GM23338 (cell line): ENCODE results near the gene SNU13. TPM values are rescaled to one million over a fixed set of nuclear protein-coding genes. Genes with fewer than 3 reads are reported as not detected.

Source experiments
- ATAC-seq: fragments of 200-7000 bp; cut with Tn5 transposase; 3 replicates; pipeline ENCODE4 v1.9.1; 2020
- DNase-seq: peaks from one replicate; pipeline ENCODE4 v3.0.0-alpha.2; 2015; ENCODE audit warnings: low spot score
- H2AFZ ChIP-seq: fragments of 200-600 bp; sonication (generic); 2 replicates; pipeline ENCODE4 v1.8.0; 2016; ENCODE audit warnings: antibody characterized with exemption, mild to moderate bottlenecking, moderate library complexity
- H3F3A ChIP-seq: fragments of 200-600 bp; sonication (generic); replicated peaks from 2 replicates; pipeline ENCODE4 v1.8.0; 2017; ENCODE audit warnings: antibody characterized with exemption, mixed run types, low read depth
- H3K27ac ChIP-seq: fragments of 200-600 bp; sonication (generic); 2 replicates; pipeline ENCODE4 v1.6.1; 2016; ENCODE audit warnings: low read depth
- H3K27me3 ChIP-seq: fragments of 200-600 bp; sonication (generic); 2 replicates; pipeline ENCODE4 v1.8.0; 2016; ENCODE audit warnings: mild to moderate bottlenecking, mixed run types, moderate library complexity; ENCODE audit not compliant: insufficient read depth
- H3K36me3 ChIP-seq: fragments of 200-600 bp; sonication (generic); 2 replicates; pipeline ENCODE4 v1.8.0; 2016; ENCODE audit warnings: mild to moderate bottlenecking; ENCODE audit not compliant: insufficient read depth
- H3K4me1 ChIP-seq: fragments of 200-600 bp; sonication (generic); 2 replicates; pipeline ENCODE4 v1.8.0; 2016; ENCODE audit warnings: mild to moderate bottlenecking, moderate library complexity; ENCODE audit not compliant: insufficient read depth
- H3K4me2 ChIP-seq: fragments of 200-600 bp; sonication (generic); 2 replicates; pipeline ENCODE4 v1.7.1; 2017; ENCODE audit warnings: mixed run types
- H3K4me3 ChIP-seq: fragments of 200-600 bp; sonication (generic); 2 replicates; pipeline ENCODE4 v1.6.1; 2016; ENCODE audit warnings: mixed run types
- H3K79me2 ChIP-seq: fragments of 200-600 bp; sonication (generic); replicated peaks from 2 replicates; pipeline ENCODE4 v1.8.0; 2017; ENCODE audit warnings: mild to moderate bottlenecking; ENCODE audit not compliant: insufficient read depth
- H3K9me2 ChIP-seq: fragments of 200-600 bp; sonication (generic); 2 replicates; pipeline ENCODE4 v1.8.0; 2017; ENCODE audit not compliant: insufficient read depth
- H4K20me1 ChIP-seq: fragments of 200-600 bp; sonication (generic); replicated peaks from 2 replicates; pipeline ENCODE4 v1.8.0; 2017; ENCODE audit warnings: mild to moderate bottlenecking; ENCODE audit not compliant: insufficient read depth
- H3K27ac Mint-ChIP-seq: 2 replicates; pipeline ENCODE4 v1.8.0; 2020; ENCODE audit warnings: inconsistent platforms, mild to moderate bottlenecking, moderate library complexity, mixed read lengths
- H3K27me3 Mint-ChIP-seq: 3 replicates; pipeline ENCODE4 v1.8.0; 2022; ENCODE audit warnings: low read depth, mild to moderate bottlenecking, moderate library complexity, mixed read lengths, inconsistent platforms; ENCODE audit not compliant: insufficient read depth, poor library complexity
- H3K36me3 Mint-ChIP-seq: 3 replicates; pipeline ENCODE4 v1.8.0; 2021; ENCODE audit warnings: low read depth, mild to moderate bottlenecking, inconsistent platforms, moderate library complexity, mixed read lengths
- H3K4me1 Mint-ChIP-seq: 3 replicates; pipeline ENCODE4 v1.8.0; 2020; ENCODE audit warnings: mild to moderate bottlenecking, inconsistent platforms, mixed read lengths
- H3K4me3 Mint-ChIP-seq: 3 replicates; pipeline ENCODE4 v1.8.0; 2021; ENCODE audit warnings: moderate library complexity, mild to moderate bottlenecking, inconsistent platforms, mixed read lengths
- H3K9me3 Mint-ChIP-seq: 3 replicates; pipeline ENCODE4 v1.8.0; 2020; ENCODE audit warnings: moderate library complexity, mild to moderate bottlenecking, inconsistent platforms, mixed read lengths
- CREB1 ChIP-seq: fragments of 250-450 bp; sonication (Bioruptor Pico); IDR thresholded peaks from 2 replicates; pipeline ENCODE4 v1.5.0; 2020; ENCODE audit warnings: low read depth, mild to moderate bottlenecking, moderate library complexity
- ETS1 ChIP-seq: IDR thresholded peaks from 2 replicates; pipeline ENCODE4 v1.6.1; 2016; ENCODE audit warnings: antibody characterized with exemption
- JUNB ChIP-seq: IDR thresholded peaks from one replicate; pipeline ENCODE4 v1.6.1; 2016; ENCODE audit warnings: antibody characterized with exemption; ENCODE audit not compliant: unreplicated experiment
- NANOG ChIP-seq: IDR thresholded peaks from 2 replicates; pipeline ENCODE4 v1.6.1; 2016; ENCODE audit warnings: antibody characterized with exemption, borderline replicate concordance
- POLR2AphosphoS5 ChIP-seq: IDR thresholded peaks from 2 replicates; pipeline ENCODE4 v1.6.1; 2016; ENCODE audit warnings: antibody characterized with exemption, low read depth
- ZNF331 ChIP-seq: fragments of 250-450 bp; sonication (Bioruptor Pico); IDR thresholded peaks from 2 replicates; pipeline ENCODE4 v1.5.0; 2020; ENCODE audit warnings: low read depth, mild to moderate bottlenecking, moderate library complexity
- ZNF462 ChIP-seq: fragments of 250-450 bp; sonication (Bioruptor Pico); IDR thresholded peaks from 2 replicates; pipeline ENCODE4 v1.5.0; 2020; ENCODE audit warnings: mild to moderate bottlenecking, moderate library complexity
- polyA plus RNA-seq: library from polyadenylated mRNA; unstranded; fragments of >200 nt; fragmentation: Nextera tagmentation; extraction: Ambion mirVana; gene quantifications from 2 replicates; pipeline ENCODE4 v1.2.1, GENCODE V29; 2016
- total RNA-seq: library from RNA; depleted of rRNA; stranded (reverse); fragments of >200 nt; shearing (Covaris generic); gene quantifications from 2 replicates; pipeline ENCODE4 v1.2.3, GENCODE V29; 2014

The SNU13 gene
- total and polyA plus RNA-seq, 2 experiments from 2014 or later, result 163 to 464 TPM

- TF ChIP-seq ZNF462 (CRISPR knock-in tag), result no peak
- no peak for TF ChIP-seq NANOG
- TF ChIP-seq ZNF331 (CRISPR knock-in tag), result no peak
- TF ChIP-seq CREB1 (CRISPR knock-in tag), result no peak
- TF ChIP-seq JUNB, result no peak
Measured at GRCh38 chr22:41660416-41660815, 28.3 kb downstream of the SNU13 start (continued).

- no peak overlapping the region for H3K4me3 Mint-ChIP-seq
- Histone ChIP-seq H3K9me2 (no peaks in the 10 kb centered on the region), H3K79me2 (peaks cover 7% of the 10 kb centered on the region; the same call in 1 of the 2 replicates), H3K4me2 (no peak overlapping the region), H3K27ac (no peak overlapping the region), H3K4me1 (no peaks in the 10 kb centered on the region), H3K36me3 (peaks cover 74% of the 10 kb centered on the region), H3K27me3 (no peaks in the 10 kb centered on the region), H3F3A (peaks cover 45% of the 10 kb centered on the region), H2AFZ (no peak overlapping the region), H4K20me1 (peaks cover 16% of the 10 kb centered on the region), H3K4me3 (no peak overlapping the region)
- TF ChIP-seq NANOG (no peak), ETS1 (no peak), ZNF462 (CRISPR knock-in tag) (no peak), JUNB (no peak), POLR2AphosphoS5 (no peak)
- no peak for ATAC-seq
- H3K27ac Mint-ChIP-seq, result no peak overlapping the region
- no peaks in the 10 kb centered on the region for H3K9me3 Mint-ChIP-seq
- peaks cover 94% of the 10 kb centered on the region for H3K36me3 Mint-ChIP-seq
- no peaks in the 10 kb centered on the region for H3K4me1 Mint-ChIP-seq
- DNase-seq, result no peak
- peaks cover 5% of the 10 kb centered on the region for H3K27me3 Mint-ChIP-seq
Measured at GRCh38 chr22:41659941-41660340, 28.7 kb downstream of the SNU13 start.
